Kidney epithelial cell (primary cell): ENCODE data around the gene PRSS38. TPM values are rescaled to one million over a fixed set of nuclear protein-coding genes. Genes with fewer than 3 reads are reported as not detected.

Experiments used
- DNase-seq: peaks from one replicate; pipeline ENCODE4 v3.0.0-alpha.2; 2010; ENCODE audit warnings: low read depth
- H3K27me3 ChIP-seq: 2 replicates; pipeline ENCODE4 v1.6.0; 2011; ENCODE audit warnings: low read length; ENCODE audit not compliant: control insufficient read depth, insufficient read depth
- H3K36me3 ChIP-seq: 2 replicates; pipeline ENCODE4 v1.5.1; 2011; ENCODE audit warnings: low read length; ENCODE audit not compliant: control insufficient read depth, insufficient read depth
- H3K4me3 ChIP-seq: 2 replicates; pipeline ENCODE4 v1.5.1; 2011; ENCODE audit warnings: low read depth, mild to moderate bottlenecking, control low read depth, low read length
- total RNA-seq: library from RNA; depleted of rRNA; stranded (reverse); fragments of >200 nt; gene quantifications from 2 replicates; pipeline ENCODE4 v1.2.3, GENCODE V29; 2015
- TF ChIP-seq, protein P1 (sequence below): IDR thresholded peaks from 2 replicates; pipeline ENCODE4 v1.5.1; 2011; ENCODE audit warnings: mild to moderate bottlenecking, moderate library complexity, low read length, control low read depth, inconsistent platforms; ENCODE audit not compliant: insufficient read depth, poor library complexity, severe bottlenecking

PRSS38 gene
- total RNA-seq, 1 donor from 2014 or later = not detected

DNA sequence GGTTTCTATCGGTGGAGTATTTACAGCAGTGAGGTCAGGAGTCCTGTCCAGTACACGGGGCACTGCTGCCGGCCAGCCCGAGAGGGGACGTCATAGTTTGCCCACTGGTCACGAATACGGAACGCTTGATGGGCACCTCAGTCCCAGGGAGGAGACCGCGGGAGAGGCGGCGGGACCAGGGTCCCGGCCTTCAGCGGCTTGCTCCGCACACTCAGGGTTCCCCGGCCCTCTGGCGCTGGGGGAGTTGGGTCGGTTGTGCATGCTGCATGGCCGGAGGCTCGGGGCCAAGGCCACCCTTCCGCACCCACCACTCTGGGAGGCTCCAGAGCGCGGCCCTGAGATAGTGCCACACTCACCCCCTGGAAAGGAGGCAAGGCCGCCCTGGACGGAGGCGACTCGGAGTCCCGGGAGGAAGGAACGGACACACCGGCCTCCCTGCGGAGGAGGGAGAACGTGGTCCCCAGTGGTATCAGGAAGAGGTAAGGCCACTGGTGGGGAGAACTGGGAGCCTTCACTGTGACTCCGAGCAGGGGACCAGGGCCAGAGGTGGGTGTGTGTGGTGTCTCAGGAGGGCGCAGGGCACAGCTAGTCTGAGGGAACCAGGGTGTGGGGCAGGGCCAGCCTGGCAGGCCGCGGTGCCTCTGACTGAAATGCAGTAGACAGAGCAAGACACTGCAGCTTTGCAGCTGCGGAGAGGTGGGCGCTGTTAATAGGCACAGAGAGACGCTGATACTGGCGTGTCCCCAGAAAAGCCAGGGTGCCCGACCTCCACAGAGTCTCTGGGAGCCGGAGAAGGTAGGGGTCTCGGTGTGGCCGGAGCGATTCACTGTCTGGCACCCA is 28.6 kb upstream of the PRSS38 start:
- TF ChIP-seq, protein P1, sequence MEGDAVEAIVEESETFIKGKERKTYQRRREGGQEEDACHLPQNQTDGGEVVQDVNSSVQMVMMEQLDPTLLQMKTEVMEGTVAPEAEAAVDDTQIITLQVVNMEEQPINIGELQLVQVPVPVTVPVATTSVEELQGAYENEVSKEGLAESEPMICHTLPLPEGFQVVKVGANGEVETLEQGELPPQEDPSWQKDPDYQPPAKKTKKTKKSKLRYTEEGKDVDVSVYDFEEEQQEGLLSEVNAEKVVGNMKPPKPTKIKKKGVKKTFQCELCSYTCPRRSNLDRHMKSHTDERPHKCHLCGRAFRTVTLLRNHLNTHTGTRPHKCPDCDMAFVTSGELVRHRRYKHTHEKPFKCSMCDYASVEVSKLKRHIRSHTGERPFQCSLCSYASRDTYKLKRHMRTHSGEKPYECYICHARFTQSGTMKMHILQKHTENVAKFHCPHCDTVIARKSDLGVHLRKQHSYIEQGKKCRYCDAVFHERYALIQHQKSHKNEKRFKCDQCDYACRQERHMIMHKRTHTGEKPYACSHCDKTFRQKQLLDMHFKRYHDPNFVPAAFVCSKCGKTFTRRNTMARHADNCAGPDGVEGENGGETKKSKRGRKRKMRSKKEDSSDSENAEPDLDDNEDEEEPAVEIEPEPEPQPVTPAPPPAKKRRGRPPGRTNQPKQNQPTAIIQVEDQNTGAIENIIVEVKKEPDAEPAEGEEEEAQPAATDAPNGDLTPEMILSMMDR = no peak
- DNase-seq = no peak
- H3K4me3 ChIP-seq = peak overlapping the region; percentile 52
- no peaks in the 10 kb centered on the region for H3K36me3 ChIP-seq
- H3K27me3 ChIP-seq = peaks cover 16% of the 10 kb centered on the region

GRCh38 chr1:227787513-227788270 is 27.8 kb upstream of the PRSS38 start:
- Histone ChIP-seq H3K27me3 (peaks cover 16% of the 10 kb centered on the region), H3K4me3 (peak overlapping the region; percentile 52), H3K36me3 (no peaks in the 10 kb centered on the region)
- TF ChIP-seq, protein P1 = no peak
- peak; percentile 70 for DNase-seq

DNA sequence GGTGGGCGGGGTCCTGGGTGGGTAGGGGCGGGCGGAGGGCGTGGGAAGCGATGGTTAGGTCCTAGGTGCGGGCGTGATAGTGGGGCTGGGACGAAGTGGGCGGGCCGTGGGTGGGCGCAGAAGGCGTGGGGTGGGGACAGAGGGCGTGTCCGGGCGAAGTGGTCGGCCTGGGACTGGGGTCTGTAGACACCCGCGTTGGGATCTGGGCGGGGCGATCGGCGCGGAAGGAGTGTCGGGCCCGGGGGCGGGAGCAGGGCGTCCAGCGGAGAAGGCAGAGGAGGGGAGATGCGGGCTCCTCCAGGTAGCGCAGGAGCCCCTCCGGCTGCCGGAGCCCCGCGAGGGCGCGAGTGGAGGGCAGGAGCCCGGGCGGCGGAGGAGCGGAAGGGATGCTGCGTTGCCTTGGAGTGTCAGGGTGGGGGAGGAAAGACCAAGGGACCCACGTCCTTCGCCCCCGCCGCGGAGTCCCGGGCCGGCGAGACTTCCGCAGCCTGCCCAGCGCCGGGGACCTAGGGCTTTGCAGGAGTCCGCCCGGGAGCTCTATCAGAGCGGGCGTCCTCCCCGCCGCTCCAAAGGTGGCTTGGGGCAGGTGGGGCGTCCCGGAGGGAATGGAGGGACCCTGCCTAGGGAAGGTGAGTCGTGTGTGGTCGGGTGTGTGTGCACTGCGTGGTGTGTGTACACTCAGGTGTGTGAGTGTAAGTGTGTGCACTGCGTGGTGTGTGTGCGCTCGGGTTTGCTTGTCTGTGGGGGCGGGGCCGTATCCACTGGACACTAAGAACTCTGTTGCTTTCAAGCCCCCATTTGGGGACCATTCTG is 27.0 kb upstream of the PRSS38 start:
- peaks cover 16% of the 10 kb centered on the region for H3K27me3 ChIP-seq
- TF ChIP-seq, protein P1 = no peak
- no peak for DNase-seq

DNA sequence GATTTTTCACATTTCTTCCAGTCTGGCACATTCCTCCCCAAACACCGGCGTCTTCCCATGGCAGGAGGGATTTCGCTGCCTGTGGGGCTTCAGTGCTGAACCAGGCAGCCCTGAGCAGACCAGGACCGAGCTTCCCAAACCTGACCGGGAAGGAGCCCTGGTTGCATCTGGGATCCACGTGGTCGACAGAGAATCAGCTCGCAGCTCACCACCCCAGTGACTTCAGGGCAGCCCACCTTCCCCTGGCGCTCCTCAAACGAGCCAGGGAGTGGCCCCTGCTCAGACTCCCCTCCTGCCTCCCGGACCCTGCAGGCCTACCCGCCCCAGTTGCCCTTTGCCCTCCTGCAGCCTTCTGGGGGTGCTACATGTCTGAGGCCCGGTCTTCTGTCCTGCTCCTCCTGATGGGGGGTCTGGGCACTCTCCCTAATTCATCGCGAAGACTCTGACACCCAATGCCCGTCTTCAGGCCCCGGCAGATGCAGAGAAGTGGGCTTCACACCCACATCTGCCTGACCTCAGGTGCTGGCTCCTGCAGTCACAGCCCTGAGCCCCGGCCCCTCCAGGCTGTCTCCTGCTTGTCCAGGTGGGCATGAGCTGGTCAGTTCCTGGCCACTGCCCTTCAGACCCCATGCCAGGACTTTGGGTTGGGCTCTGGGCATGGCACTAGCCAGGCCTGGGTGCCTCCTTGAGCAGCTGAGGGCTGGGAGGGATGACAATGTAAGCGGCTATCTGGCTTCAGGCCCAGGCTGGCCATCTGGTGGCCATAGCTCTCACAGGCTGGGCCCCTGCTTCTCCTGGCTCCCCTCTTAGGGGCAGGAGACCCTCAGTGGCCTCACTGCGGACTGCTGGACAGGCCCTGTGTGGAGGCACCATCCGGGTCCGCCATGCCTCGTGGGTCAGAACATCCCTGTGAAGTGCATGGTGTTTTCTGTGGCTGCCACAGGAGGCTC is 26.1 kb upstream of the PRSS38 start:
- Histone ChIP-seq H3K36me3 (no peaks in the 10 kb centered on the region), H3K4me3 (peak overlapping the region; percentile 52), H3K27me3 (peaks cover 16% of the 10 kb centered on the region)
- no peak for DNase-seq
- TF ChIP-seq, protein P1 = no peak

More for the DNA sequence above, 27.0 kb upstream of the PRSS38 start:
- Histone ChIP-seq H3K36me3 (no peaks in the 10 kb centered on the region), H3K4me3 (peak overlapping the region; percentile 52)

- Histone ChIP-seq H3K36me3 (no peaks in the 10 kb centered on the region), H3K27me3 (peaks cover 20% of the 10 kb centered on the region), H3K4me3 (no peak overlapping the region)
- DNase-seq = no peak
- TF ChIP-seq, protein P1 = no peak
Observed at GRCh38 chr1:227790034-227790400, 25.5 kb upstream of the PRSS38 start.
